GM23338 (cell line): ENCODE measurements around the gene TGM6. TPM values are rescaled to one million over a fixed set of nuclear protein-coding genes. Genes with fewer than 3 reads are reported as not detected.

ENCODE experiments used
- ATAC-seq: fragments of 200-7000 bp; cut with Tn5 transposase; 3 replicates; pipeline ENCODE4 v1.9.1; 2020
- DNase-seq: peaks from one replicate; pipeline ENCODE4 v3.0.0-alpha.2; 2015; ENCODE audit warnings: low spot score
- H2AFZ ChIP-seq: fragments of 200-600 bp; sonication (generic); 2 replicates; pipeline ENCODE4 v1.8.0; 2016; ENCODE audit warnings: antibody characterized with exemption, mild to moderate bottlenecking, moderate library complexity
- H3F3A ChIP-seq: fragments of 200-600 bp; sonication (generic); replicated peaks from 2 replicates; pipeline ENCODE4 v1.8.0; 2017; ENCODE audit warnings: antibody characterized with exemption, mixed run types, low read depth
- H3K27ac ChIP-seq: fragments of 200-600 bp; sonication (generic); 2 replicates; pipeline ENCODE4 v1.6.1; 2016; ENCODE audit warnings: low read depth
- H3K27me3 ChIP-seq: fragments of 200-600 bp; sonication (generic); 2 replicates; pipeline ENCODE4 v1.8.0; 2016; ENCODE audit warnings: mild to moderate bottlenecking, mixed run types, moderate library complexity; ENCODE audit not compliant: insufficient read depth
- H3K36me3 ChIP-seq: fragments of 200-600 bp; sonication (generic); 2 replicates; pipeline ENCODE4 v1.8.0; 2016; ENCODE audit warnings: mild to moderate bottlenecking; ENCODE audit not compliant: insufficient read depth
- H3K4me1 ChIP-seq: fragments of 200-600 bp; sonication (generic); 2 replicates; pipeline ENCODE4 v1.8.0; 2016; ENCODE audit warnings: mild to moderate bottlenecking, moderate library complexity; ENCODE audit not compliant: insufficient read depth
- H3K4me2 ChIP-seq: fragments of 200-600 bp; sonication (generic); 2 replicates; pipeline ENCODE4 v1.7.1; 2017; ENCODE audit warnings: mixed run types
- H3K4me3 ChIP-seq: fragments of 200-600 bp; sonication (generic); 2 replicates; pipeline ENCODE4 v1.6.1; 2016; ENCODE audit warnings: mixed run types
- H3K79me2 ChIP-seq: fragments of 200-600 bp; sonication (generic); replicated peaks from 2 replicates; pipeline ENCODE4 v1.8.0; 2017; ENCODE audit warnings: mild to moderate bottlenecking; ENCODE audit not compliant: insufficient read depth
- H3K9me2 ChIP-seq: fragments of 200-600 bp; sonication (generic); 2 replicates; pipeline ENCODE4 v1.8.0; 2017; ENCODE audit not compliant: insufficient read depth
- H4K20me1 ChIP-seq: fragments of 200-600 bp; sonication (generic); replicated peaks from 2 replicates; pipeline ENCODE4 v1.8.0; 2017; ENCODE audit warnings: mild to moderate bottlenecking; ENCODE audit not compliant: insufficient read depth
- H3K27ac Mint-ChIP-seq: 2 replicates; pipeline ENCODE4 v1.8.0; 2020; ENCODE audit warnings: inconsistent platforms, mild to moderate bottlenecking, moderate library complexity, mixed read lengths
- H3K27me3 Mint-ChIP-seq: 3 replicates; pipeline ENCODE4 v1.8.0; 2022; ENCODE audit warnings: low read depth, mild to moderate bottlenecking, moderate library complexity, mixed read lengths, inconsistent platforms; ENCODE audit not compliant: insufficient read depth, poor library complexity
- H3K36me3 Mint-ChIP-seq: 3 replicates; pipeline ENCODE4 v1.8.0; 2021; ENCODE audit warnings: low read depth, mild to moderate bottlenecking, inconsistent platforms, moderate library complexity, mixed read lengths
- H3K4me1 Mint-ChIP-seq: 3 replicates; pipeline ENCODE4 v1.8.0; 2020; ENCODE audit warnings: mild to moderate bottlenecking, inconsistent platforms, mixed read lengths
- H3K4me3 Mint-ChIP-seq: 3 replicates; pipeline ENCODE4 v1.8.0; 2021; ENCODE audit warnings: moderate library complexity, mild to moderate bottlenecking, inconsistent platforms, mixed read lengths
- H3K9me3 Mint-ChIP-seq: 3 replicates; pipeline ENCODE4 v1.8.0; 2020; ENCODE audit warnings: moderate library complexity, mild to moderate bottlenecking, inconsistent platforms, mixed read lengths
- CTCF ChIP-seq, 2 experiments: fragments of 200-600 bp in 1 of 2; sonication (generic) in 1 of 2; conservative IDR thresholded peaks; 2 replicates each; pipeline versions ENCODE4 v1.5.1 to v1.6.1; 2016 to 2017; ENCODE audit warnings: antibody characterized with exemption in 2 of 2, low read depth in 2 of 2, mild to moderate bottlenecking in 2 of 2, moderate library complexity in 1 of 2
- ETS1 ChIP-seq: IDR thresholded peaks from 2 replicates; pipeline ENCODE4 v1.6.1; 2016; ENCODE audit warnings: antibody characterized with exemption
- EZH2phosphoT487 ChIP-seq: fragments of 200-600 bp; sonication (generic); IDR thresholded peaks from one replicate; pipeline ENCODE4 v1.8.1; 2018; ENCODE audit warnings: antibody characterized with exemption; ENCODE audit not compliant: unreplicated experiment
- JUNB ChIP-seq: IDR thresholded peaks from one replicate; pipeline ENCODE4 v1.6.1; 2016; ENCODE audit warnings: antibody characterized with exemption; ENCODE audit not compliant: unreplicated experiment
- REST ChIP-seq: IDR thresholded peaks from one replicate; pipeline ENCODE4 v1.6.1; 2018; ENCODE audit warnings: antibody characterized with exemption; ENCODE audit not compliant: unreplicated experiment
- ZNF462 ChIP-seq: fragments of 250-450 bp; sonication (Bioruptor Pico); IDR thresholded peaks from 2 replicates; pipeline ENCODE4 v1.5.0; 2020; ENCODE audit warnings: mild to moderate bottlenecking, moderate library complexity
- polyA plus RNA-seq: library from polyadenylated mRNA; unstranded; fragments of >200 nt; fragmentation: Nextera tagmentation; extraction: Ambion mirVana; gene quantifications from 2 replicates; pipeline ENCODE4 v1.2.1, GENCODE V29; 2016
- total RNA-seq: library from RNA; depleted of rRNA; stranded (reverse); fragments of >200 nt; shearing (Covaris generic); gene quantifications from 2 replicates; pipeline ENCODE4 v1.2.3, GENCODE V29; 2014

Gene TGM6
- total and polyA plus RNA-seq, 2 experiments from 2014 or later: not detected

- Histone ChIP-seq H2AFZ (0 out of 2 replicates have a peak overlapping the region, but pooled peaks have one; percentile 40), H3K4me3 (no peak overlapping the region), H3K79me2 (no peaks in the 10 kb centered on the region), H3K4me2 (no peak overlapping the region), H4K20me1 (no peaks in the 10 kb centered on the region), H3K9me2 (0 out of 2 replicates have a peak, but pooled peaks cover 3% of the 10 kb centered on the region), H3F3A (no peaks in the 10 kb centered on the region), H3K27me3 (no peaks in the 10 kb centered on the region), H3K4me1 (no peaks in the 10 kb centered on the region), H3K36me3 (no peaks in the 10 kb centered on the region), H3K27ac (no peak overlapping the region)
- Mint-ChIP-seq H3K4me1 (peaks cover 6% of the 10 kb centered on the region; the same call in 2 of the 3 replicates), H3K9me3 (peaks cover 23% of the 10 kb centered on the region), H3K36me3 (no peaks in the 10 kb centered on the region; the same call in 2 of the 3 replicates), H3K4me3 (no peak overlapping the region), H3K27me3 (peaks cover 2% of the 10 kb centered on the region), H3K27ac (no peak overlapping the region)
- ATAC-seq (no peak), DNase-seq (no peak)
- TF ChIP-seq JUNB: no peak
- TF ChIP-seq ETS1: no peak
- TF ChIP-seq CTCF (conservative IDR thresholded peaks at IDR 0.05; ENCODE audit: low read depth in 2 of 2): no peak
- TF ChIP-seq REST: no peak
- no peak for TF ChIP-seq ZNF462 (CRISPR knock-in tag)
- TF ChIP-seq EZH2phosphoT487: no peak
These were observed 17.5 kb upstream of the TGM6 start for GRCh38 chr20:2363187-2363586.
